ENCODE measurements around the gene CIC.

CIC gene

DNA sequence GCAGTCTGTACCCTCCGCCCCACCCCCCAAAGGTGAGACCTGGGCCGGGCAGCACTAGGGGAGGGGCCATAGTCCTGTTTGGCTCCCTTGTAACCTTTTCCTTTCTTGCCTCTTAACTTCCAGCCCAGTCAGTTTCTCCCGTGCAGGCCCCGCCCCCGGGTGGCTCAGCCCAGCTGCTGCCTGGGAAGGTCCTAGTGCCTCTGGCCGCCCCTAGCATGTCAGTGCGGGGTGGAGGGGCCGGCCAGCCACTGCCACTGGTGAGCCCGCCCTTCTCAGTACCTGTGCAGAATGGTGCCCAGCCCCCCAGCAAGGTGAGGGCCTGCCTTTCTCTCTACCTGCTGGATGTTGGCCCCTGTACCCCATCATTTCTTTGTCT is 22.4 kb downstream of the CIC start:
- no peak overlapping the region for H3K4me3 ChIP-seq (ENCODE audit: low read depth in 1 of 2, low read length in 1 of 2)
- TF ChIP-seq, protein P1, sequence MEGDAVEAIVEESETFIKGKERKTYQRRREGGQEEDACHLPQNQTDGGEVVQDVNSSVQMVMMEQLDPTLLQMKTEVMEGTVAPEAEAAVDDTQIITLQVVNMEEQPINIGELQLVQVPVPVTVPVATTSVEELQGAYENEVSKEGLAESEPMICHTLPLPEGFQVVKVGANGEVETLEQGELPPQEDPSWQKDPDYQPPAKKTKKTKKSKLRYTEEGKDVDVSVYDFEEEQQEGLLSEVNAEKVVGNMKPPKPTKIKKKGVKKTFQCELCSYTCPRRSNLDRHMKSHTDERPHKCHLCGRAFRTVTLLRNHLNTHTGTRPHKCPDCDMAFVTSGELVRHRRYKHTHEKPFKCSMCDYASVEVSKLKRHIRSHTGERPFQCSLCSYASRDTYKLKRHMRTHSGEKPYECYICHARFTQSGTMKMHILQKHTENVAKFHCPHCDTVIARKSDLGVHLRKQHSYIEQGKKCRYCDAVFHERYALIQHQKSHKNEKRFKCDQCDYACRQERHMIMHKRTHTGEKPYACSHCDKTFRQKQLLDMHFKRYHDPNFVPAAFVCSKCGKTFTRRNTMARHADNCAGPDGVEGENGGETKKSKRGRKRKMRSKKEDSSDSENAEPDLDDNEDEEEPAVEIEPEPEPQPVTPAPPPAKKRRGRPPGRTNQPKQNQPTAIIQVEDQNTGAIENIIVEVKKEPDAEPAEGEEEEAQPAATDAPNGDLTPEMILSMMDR (IDR thresholded peaks at IDR 0.05) = no peak
- H3K27me3 ChIP-seq = no peaks in the 10 kb centered on the region
- peaks cover 93% of the 10 kb centered on the region for H3K36me3 ChIP-seq
- H3K9me3 ChIP-seq = no peaks in the 10 kb centered on the region
- H3K27ac ChIP-seq = no peak overlapping the region
- peaks cover 2 to 3% of the 10 kb centered on the region in 2 experiments for H3K4me1 ChIP-seq (ENCODE audit: control insufficient read depth in 1 of 2, insufficient read depth in 1 of 2, low read depth in 1 of 2, low read length in 1 of 2)

DNA sequence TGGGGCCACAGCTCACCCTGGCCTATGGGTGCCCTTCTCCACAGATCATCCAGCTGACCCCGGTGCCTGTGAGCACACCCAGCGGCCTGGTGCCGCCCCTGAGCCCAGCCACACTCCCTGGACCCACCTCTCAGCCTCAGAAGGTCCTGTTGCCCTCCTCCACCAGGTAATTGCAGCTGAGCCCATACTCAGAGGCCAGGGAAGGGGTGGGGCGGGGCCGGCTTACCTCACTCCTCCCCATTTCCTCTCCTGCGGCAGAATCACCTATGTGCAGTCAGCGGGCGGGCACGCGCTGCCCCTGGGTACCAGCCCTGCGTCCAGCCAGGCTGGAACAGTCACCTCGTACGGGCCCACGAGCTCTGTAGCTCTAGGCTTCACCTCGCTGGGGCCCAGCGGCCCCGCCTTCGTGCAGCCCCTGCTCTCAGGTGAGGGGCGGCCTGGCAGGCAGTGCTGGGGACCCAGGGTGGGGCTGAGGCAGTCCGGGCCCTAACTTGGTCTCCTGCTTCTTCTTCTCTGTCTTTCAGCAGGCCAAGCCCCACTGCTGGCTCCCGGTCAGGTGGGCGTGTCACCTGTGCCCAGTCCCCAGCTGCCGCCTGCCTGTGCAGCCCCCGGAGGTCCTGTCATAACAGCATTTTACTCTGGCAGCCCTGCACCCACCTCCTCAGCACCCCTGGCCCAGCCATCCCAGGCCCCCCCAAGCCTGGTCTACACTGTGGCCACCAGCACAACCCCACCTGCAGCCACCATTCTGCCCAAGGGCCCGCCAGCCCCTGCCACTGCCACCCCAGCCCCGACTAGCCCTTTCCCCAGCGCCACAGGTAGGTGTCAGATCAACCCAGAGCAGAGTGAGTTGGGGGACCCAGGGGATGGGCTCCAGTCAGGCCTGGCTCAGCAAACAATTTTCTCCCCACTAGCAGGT is 23.2 kb downstream of the CIC start:
- H3K9me3 ChIP-seq = no peaks in the 10 kb centered on the region
- no peaks in the 10 kb centered on the region for H3K27me3 ChIP-seq
- H3K36me3 ChIP-seq = peaks cover 86% of the 10 kb centered on the region
- no peak overlapping the region for H3K27ac ChIP-seq
- peaks cover 0 to 3% of the 10 kb centered on the region in 2 experiments for H3K4me1 ChIP-seq (ENCODE audit: control insufficient read depth in 1 of 2, insufficient read depth in 1 of 2, low read depth in 1 of 2, low read length in 1 of 2)
- no peak overlapping the region for H3K4me3 ChIP-seq (ENCODE audit: low read depth in 1 of 2, low read length in 1 of 2)
- TF ChIP-seq, protein P1 (IDR thresholded peaks at IDR 0.05) = no peak

DNA sequence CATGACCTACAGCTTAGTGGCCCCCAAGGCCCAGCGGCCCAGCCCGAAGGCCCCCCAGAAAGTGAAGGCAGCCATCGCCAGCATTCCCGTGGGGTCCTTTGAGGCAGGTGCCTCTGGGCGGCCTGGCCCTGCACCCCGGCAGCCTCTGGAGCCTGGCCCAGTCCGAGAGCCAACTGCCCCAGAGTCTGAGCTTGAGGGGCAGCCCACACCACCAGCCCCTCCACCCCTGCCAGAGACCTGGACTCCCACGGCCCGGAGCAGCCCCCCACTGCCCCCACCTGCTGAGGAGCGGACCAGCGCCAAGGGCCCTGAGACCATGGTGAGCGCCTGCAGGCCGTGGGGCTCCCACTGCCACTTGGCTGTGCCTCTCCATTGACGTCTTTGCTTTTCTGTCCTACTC is 23.9 kb downstream of the CIC start:
- no peak overlapping the region for H3K27ac ChIP-seq
- H3K36me3 ChIP-seq = peaks cover 79% of the 10 kb centered on the region
- peaks cover 0 to 3% of the 10 kb centered on the region in 2 experiments for H3K4me1 ChIP-seq (ENCODE audit: control insufficient read depth in 1 of 2, insufficient read depth in 1 of 2, low read depth in 1 of 2, low read length in 1 of 2)

DNA sequence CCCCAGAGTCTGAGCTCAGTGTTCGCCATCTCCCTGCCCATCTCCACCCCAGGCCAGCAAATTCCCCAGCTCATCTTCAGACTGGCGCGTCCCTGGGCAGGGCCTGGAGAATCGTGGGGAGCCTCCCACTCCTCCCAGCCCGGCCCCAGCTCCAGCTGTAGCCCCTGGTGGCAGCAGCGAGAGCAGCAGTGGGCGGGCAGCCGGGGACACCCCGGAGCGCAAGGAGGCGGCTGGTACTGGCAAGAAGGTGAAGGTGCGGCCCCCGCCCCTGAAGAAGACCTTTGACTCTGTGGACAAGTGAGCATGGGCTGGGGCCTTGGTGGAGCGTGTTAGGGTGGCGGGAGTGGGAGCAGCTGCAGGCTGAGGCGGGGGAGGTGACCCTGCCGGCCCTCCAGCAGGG is 24.5 kb downstream of the CIC start:
- TF ChIP-seq, protein P1 (IDR thresholded peaks at IDR 0.05) = no peak
- H3K36me3 ChIP-seq = peaks cover 73% of the 10 kb centered on the region
- H3K4me3 ChIP-seq (ENCODE audit: low read depth in 1 of 2, low read length in 1 of 2) = no peak overlapping the region
- H3K27ac ChIP-seq = no peak overlapping the region
- H3K9me3 ChIP-seq = no peaks in the 10 kb centered on the region
- no peaks in the 10 kb centered on the region for H3K27me3 ChIP-seq
- peaks cover 0 to 1% of the 10 kb centered on the region in 2 experiments for H3K4me1 ChIP-seq (ENCODE audit: control insufficient read depth in 1 of 2, insufficient read depth in 1 of 2, low read depth in 1 of 2, low read length in 1 of 2)

More for the DNA sequence above, 23.9 kb downstream of the CIC start:
- H3K9me3 ChIP-seq = no peaks in the 10 kb centered on the region
- no peak overlapping the region for H3K4me3 ChIP-seq (ENCODE audit: low read depth in 1 of 2, low read length in 1 of 2)
- TF ChIP-seq, protein P1 (IDR thresholded peaks at IDR 0.05) = no peak
- H3K27me3 ChIP-seq = no peaks in the 10 kb centered on the region

DNA sequence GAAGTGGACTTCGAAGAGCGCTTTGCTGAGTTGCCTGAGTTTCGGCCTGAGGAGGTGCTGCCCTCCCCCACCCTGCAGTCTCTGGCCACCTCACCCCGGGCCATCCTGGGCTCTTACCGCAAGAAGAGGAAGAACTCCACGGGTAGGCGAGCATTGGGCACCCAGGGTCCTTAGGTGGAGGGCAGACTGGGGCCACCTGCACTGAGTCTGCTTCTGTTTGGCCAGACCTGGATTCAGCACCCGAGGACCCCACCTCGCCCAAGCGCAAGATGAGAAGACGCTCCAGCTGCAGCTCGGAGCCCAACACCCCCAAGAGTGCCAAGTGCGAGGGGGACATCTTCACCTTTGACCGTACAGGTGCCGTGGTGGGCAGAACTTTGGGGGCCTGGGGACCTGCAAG is 24.9 kb downstream of the CIC start:
- H3K27me3 ChIP-seq = no peaks in the 10 kb centered on the region
- no peak overlapping the region for H3K27ac ChIP-seq
- H3K9me3 ChIP-seq = no peaks in the 10 kb centered on the region
- H3K4me3 ChIP-seq (ENCODE audit: low read depth in 1 of 2, low read length in 1 of 2) = no peak overlapping the region
- H3K36me3 ChIP-seq = peaks cover 69% of the 10 kb centered on the region
- TF ChIP-seq, protein P1 (IDR thresholded peaks at IDR 0.05) = no peak
- no peaks in the 10 kb centered on the region for H3K4me1 ChIP-seq (ENCODE audit: control insufficient read depth in 1 of 2, insufficient read depth in 1 of 2, low read depth in 1 of 2, low read length in 1 of 2)

Measured in neutrophil (primary cell).